DOHH2 (cell line): ENCODE data around the gene PHF21B.

Experiments used
- H3F3A ChIP-seq: fragments of 200-600 bp; sonication (generic), shearing (Covaris generic); 2 replicates; pipeline ENCODE4 v1.6.0; 2016; ENCODE audit warnings: antibody characterized with exemption, mild to moderate bottlenecking; ENCODE audit not compliant: control insufficient read depth, insufficient read depth
- H3K27ac ChIP-seq: fragments of 200-600 bp; sonication (generic); 2 replicates; pipeline ENCODE4 v1.5.1; 2014; ENCODE audit warnings: low read depth, mild to moderate bottlenecking, low read length, moderate library complexity
- H3K27me3 ChIP-seq: fragments of 200-600 bp; sonication (generic); 2 replicates; pipeline ENCODE4 v1.6.1; 2014; ENCODE audit warnings: mild to moderate bottlenecking, low read length, mixed read lengths; ENCODE audit not compliant: control insufficient read depth
- H3K36me3 ChIP-seq: fragments of 200-600 bp; sonication (generic); 2 replicates; pipeline ENCODE4 v1.6.1; 2014; ENCODE audit warnings: mild to moderate bottlenecking, low read length, moderate library complexity, mixed read lengths; ENCODE audit not compliant: control insufficient read depth
- H3K4me1 ChIP-seq: fragments of 200-600 bp; sonication (generic); 2 replicates; pipeline ENCODE4 v1.6.1; 2014; ENCODE audit warnings: mild to moderate bottlenecking, low read length, mixed read lengths; ENCODE audit not compliant: control insufficient read depth
- H3K4me2 ChIP-seq: fragments of 200-600 bp; sonication (generic); 2 replicates; pipeline ENCODE4 v1.6.0; 2014; ENCODE audit warnings: mild to moderate bottlenecking, low read length, moderate library complexity
- H3K4me3 ChIP-seq: fragments of 200-600 bp; sonication (generic); 2 replicates; pipeline ENCODE4 v1.5.1; 2014; ENCODE audit warnings: mild to moderate bottlenecking, low read length, mixed read lengths
- H3K79me2 ChIP-seq: fragments of 200-600 bp; sonication (generic); 2 replicates; pipeline ENCODE4 v1.6.1; 2014; ENCODE audit warnings: mild to moderate bottlenecking, low read length, mixed read lengths; ENCODE audit not compliant: control insufficient read depth
- H3K9me2 ChIP-seq: fragments of 200-600 bp; sonication (generic); replicated peaks from 2 replicates; pipeline ENCODE4 v1.6.1; 2014; ENCODE audit warnings: mild to moderate bottlenecking, low read length, mixed read lengths; ENCODE audit not compliant: control insufficient read depth
- H3K9me3 ChIP-seq: fragments of 200-600 bp; sonication (generic); 2 replicates; pipeline ENCODE4 v1.6.1; 2014; ENCODE audit warnings: antibody characterized with exemption, low read length, mixed read lengths; ENCODE audit not compliant: control insufficient read depth, insufficient read depth
- H4K20me1 ChIP-seq: fragments of 200-600 bp; sonication (generic); 2 replicates; pipeline ENCODE4 v1.6.0; 2014; ENCODE audit warnings: low read depth, mild to moderate bottlenecking, antibody characterized with exemption, low read length, moderate library complexity; ENCODE audit not compliant: control insufficient read depth, insufficient read depth
- CTCF ChIP-seq: fragments of 200-600 bp; sonication (generic); IDR thresholded peaks from one replicate; pipeline ENCODE4 v1.5.1; 2014; ENCODE audit warnings: antibody characterized with exemption, mild to moderate bottlenecking, low read depth, low read length; ENCODE audit not compliant: poor library complexity, severe bottlenecking
- EZH2phosphoT487 ChIP-seq: fragments of 200-600 bp; sonication (generic); IDR thresholded peaks from 2 replicates; pipeline ENCODE4 v1.6.1; 2017; ENCODE audit warnings: borderline replicate concordance, mild to moderate bottlenecking, antibody characterized with exemption, low read length, moderate library complexity, mixed read lengths

The PHF21B gene

GRCh38 chr22:45001653-45002052, 8.2 kb downstream of the PHF21B start:
- no peaks in the 10 kb centered on the region for H3K9me2 ChIP-seq
- TF ChIP-seq CTCF (no peak), EZH2phosphoT487 (no peak)
- no peaks in the 10 kb centered on the region for H3F3A ChIP-seq
- H3K27ac ChIP-seq: no peak overlapping the region
- H3K36me3 ChIP-seq: no peaks in the 10 kb centered on the region
- peaks cover 9% of the 10 kb centered on the region for H3K27me3 ChIP-seq
- no peak overlapping the region for H3K4me2 ChIP-seq
- H3K4me3 ChIP-seq: no peak overlapping the region
- H3K4me1 ChIP-seq: no peaks in the 10 kb centered on the region
- H3K9me3 ChIP-seq: no peaks in the 10 kb centered on the region
- 0 out of 2 replicates have a peak, but pooled peaks cover 3% of the 10 kb centered on the region for H4K20me1 ChIP-seq
- no peaks in the 10 kb centered on the region for H3K79me2 ChIP-seq

GRCh38 chr22:45000330-45000729, 9.5 kb downstream of the PHF21B start:
- Histone ChIP-seq H3K4me3 (no peak overlapping the region), H4K20me1 (0 out of 2 replicates have a peak, but pooled peaks cover 3% of the 10 kb centered on the region), H3K4me2 (no peak overlapping the region), H3K27ac (no peak overlapping the region), H3K4me1 (no peaks in the 10 kb centered on the region), H3K36me3 (no peaks in the 10 kb centered on the region), H3K9me3 (no peaks in the 10 kb centered on the region), H3F3A (no peaks in the 10 kb centered on the region), H3K79me2 (no peaks in the 10 kb centered on the region), H3K27me3 (no peaks in the 10 kb centered on the region; the same call in 1 of the 2 replicates), H3K9me2 (no peaks in the 10 kb centered on the region)
- TF ChIP-seq EZH2phosphoT487 (no peak), CTCF (no peak)

GRCh38 chr22:44999687-45000086, 10.1 kb downstream of the PHF21B start:
- H3F3A ChIP-seq: no peaks in the 10 kb centered on the region
- 0 out of 2 replicates have a peak, but pooled peaks cover 2% of the 10 kb centered on the region for H4K20me1 ChIP-seq
- no peaks in the 10 kb centered on the region for H3K79me2 ChIP-seq
- H3K4me3 ChIP-seq: no peak overlapping the region
- H3K27ac ChIP-seq: no peak overlapping the region
- H3K4me2 ChIP-seq: no peak overlapping the region
- no peak for TF ChIP-seq EZH2phosphoT487
- no peak for TF ChIP-seq CTCF
- H3K9me2 ChIP-seq: no peaks in the 10 kb centered on the region
- no peaks in the 10 kb centered on the region for H3K9me3 ChIP-seq
- H3K36me3 ChIP-seq: no peaks in the 10 kb centered on the region
- H3K4me1 ChIP-seq: no peaks in the 10 kb centered on the region
- H3K27me3 ChIP-seq: no peaks in the 10 kb centered on the region
